Fibroblast of lung (primary cell): ENCODE measurements around the gene WNK2. TPM values are rescaled to one million over a fixed set of nuclear protein-coding genes. Genes with fewer than 3 reads are reported as not detected.

Source experiments
- DNase-seq, 2 donors: peaks; one replicate each; pipeline versions ENCODE4 v3.0.0 to v3.0.0-alpha.2; 2010; ENCODE audit warnings: low read depth in 2 of 2
- H2AFZ ChIP-seq: 2 replicates; pipeline ENCODE4 v1.5.1; 2012; ENCODE audit warnings: low read length, control low read depth, inconsistent platforms
- H3K27ac ChIP-seq: 2 replicates; pipeline ENCODE4 v1.5.1; 2011; ENCODE audit warnings: low read length, control low read depth; ENCODE audit not compliant: insufficient read depth
- H3K27me3 ChIP-seq: 2 replicates; pipeline ENCODE4 v1.5.1; 2011; ENCODE audit warnings: mild to moderate bottlenecking, low read length; ENCODE audit not compliant: control insufficient read depth, insufficient read depth
- H3K36me3 ChIP-seq: 2 replicates; pipeline ENCODE4 v1.5.1; 2011; ENCODE audit warnings: low read length; ENCODE audit not compliant: control insufficient read depth, insufficient read depth
- H3K4me1 ChIP-seq: 2 replicates; pipeline ENCODE4 v1.5.1; 2011; ENCODE audit warnings: low read length; ENCODE audit not compliant: control insufficient read depth, insufficient read depth; ENCODE audit errors: extremely low read depth
- H3K4me2 ChIP-seq: 2 replicates; pipeline ENCODE4 v1.5.1; 2011; ENCODE audit warnings: low read length, control low read depth; ENCODE audit not compliant: insufficient read depth; ENCODE audit errors: extremely low read depth
- H3K4me3 ChIP-seq, 4 experiments: fragments of 200-600 bp in 1 of 4; sonication (generic) in 1 of 4; replicated peaks in 1 of 4; 2 replicates each; pipeline ENCODE4 v1.5.1; 2011 to 2016; ENCODE audit warnings: low read length in 4 of 4, low read depth in 3 of 4, mild to moderate bottlenecking in 3 of 4, control low read depth in 2 of 4, inconsistent platforms in 1 of 4, mixed read lengths in 1 of 4; ENCODE audit not compliant: insufficient read depth in 1 of 4; ENCODE audit errors: control extremely low read depth in 1 of 4
- H3K79me2 ChIP-seq: 2 replicates; pipeline ENCODE4 v1.5.1; 2012; ENCODE audit warnings: mild to moderate bottlenecking, low read length, inconsistent platforms; ENCODE audit not compliant: control insufficient read depth, insufficient read depth
- H3K9ac ChIP-seq: 2 replicates; pipeline ENCODE4 v1.5.1; 2011; ENCODE audit warnings: mild to moderate bottlenecking, low read length, control low read depth; ENCODE audit not compliant: insufficient read depth
- H3K9me3 ChIP-seq: 2 replicates; pipeline ENCODE4 v1.5.1; 2012; ENCODE audit warnings: low read depth, low read length; ENCODE audit not compliant: control insufficient read depth, insufficient read depth
- H4K20me1 ChIP-seq: 2 replicates; pipeline ENCODE4 v1.5.1; 2011; ENCODE audit warnings: low read length; ENCODE audit not compliant: control insufficient read depth, insufficient read depth; ENCODE audit errors: extremely low read depth
- EZH2 ChIP-seq: IDR thresholded peaks from 2 replicates; pipeline ENCODE4 v1.5.1; 2012; ENCODE audit warnings: low read length, control low read depth, mild to moderate bottlenecking; ENCODE audit errors: missing control alignments
- polyA plus RNA-seq, 2 donors: library from polyadenylated mRNA; depleted of rRNA in 1 of 2; stranded (reverse) in 1 of 2; unstranded in 1 of 2; fragments of >200 nt; gene quantifications; 2 replicates each; pipeline ENCODE4 v1.2.1, GENCODE V29; 2011 to 2012; ENCODE audit warnings: missing spikeins in 1 of 2
- total RNA-seq: library from RNA; depleted of rRNA; stranded (reverse); fragments of >200 nt; gene quantifications from 2 replicates; pipeline ENCODE4 v1.2.1, GENCODE V29; 2014
- TF ChIP-seq, protein P1 (sequence below), 2 donors: IDR thresholded peaks in 1 of 2; conservative IDR thresholded peaks in 1 of 2; 1 replicate in 1 of 2; 2 replicates in 1 of 2; pipeline ENCODE4 v1.5.1; 2011 to 2012; ENCODE audit warnings: low read length in 2 of 2, control low read depth in 1 of 2, inconsistent platforms in 1 of 2, low read depth in 1 of 2, mild to moderate bottlenecking in 1 of 2

Gene WNK2
- total and polyA plus RNA-seq, 2 donors (not counting 1 experiment from before 2014, with no cell fraction given), result not detected

DNA sequence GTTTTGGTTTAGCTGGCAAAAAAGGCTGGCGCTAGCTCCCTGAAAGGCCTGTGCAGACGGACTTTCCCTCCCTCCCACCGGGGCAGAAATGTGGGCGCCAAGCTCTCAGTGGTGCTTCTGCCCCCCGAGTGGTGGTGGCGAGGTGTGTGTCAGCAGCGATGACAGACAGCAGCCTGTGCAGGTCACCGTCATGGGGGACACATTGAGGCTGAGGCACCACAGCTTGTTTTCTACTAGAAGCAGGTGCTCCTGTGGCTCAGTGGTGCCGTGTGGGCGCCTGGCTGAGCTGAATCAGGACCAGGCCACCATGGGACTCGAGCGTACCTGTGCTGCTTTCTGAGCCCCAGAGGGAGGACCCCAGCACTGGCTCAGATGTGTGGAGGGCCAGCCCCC, 6.2 kb downstream of the WNK2 start:
- Histone ChIP-seq H2AFZ (no peak overlapping the region), H3K36me3 (no peaks in the 10 kb centered on the region), H3K9me3 (no peaks in the 10 kb centered on the region), H3K4me3 (no peak overlapping the region), H3K4me2 (no peak overlapping the region), H3K9ac (no peak overlapping the region), H3K27me3 (no peaks in the 10 kb centered on the region), H3K79me2 (no peaks in the 10 kb centered on the region), H3K27ac (no peak overlapping the region), H3K4me1 (no peaks in the 10 kb centered on the region), H4K20me1 (no peaks in the 10 kb centered on the region)
- no peak for DNase-seq
- TF ChIP-seq, protein P1, sequence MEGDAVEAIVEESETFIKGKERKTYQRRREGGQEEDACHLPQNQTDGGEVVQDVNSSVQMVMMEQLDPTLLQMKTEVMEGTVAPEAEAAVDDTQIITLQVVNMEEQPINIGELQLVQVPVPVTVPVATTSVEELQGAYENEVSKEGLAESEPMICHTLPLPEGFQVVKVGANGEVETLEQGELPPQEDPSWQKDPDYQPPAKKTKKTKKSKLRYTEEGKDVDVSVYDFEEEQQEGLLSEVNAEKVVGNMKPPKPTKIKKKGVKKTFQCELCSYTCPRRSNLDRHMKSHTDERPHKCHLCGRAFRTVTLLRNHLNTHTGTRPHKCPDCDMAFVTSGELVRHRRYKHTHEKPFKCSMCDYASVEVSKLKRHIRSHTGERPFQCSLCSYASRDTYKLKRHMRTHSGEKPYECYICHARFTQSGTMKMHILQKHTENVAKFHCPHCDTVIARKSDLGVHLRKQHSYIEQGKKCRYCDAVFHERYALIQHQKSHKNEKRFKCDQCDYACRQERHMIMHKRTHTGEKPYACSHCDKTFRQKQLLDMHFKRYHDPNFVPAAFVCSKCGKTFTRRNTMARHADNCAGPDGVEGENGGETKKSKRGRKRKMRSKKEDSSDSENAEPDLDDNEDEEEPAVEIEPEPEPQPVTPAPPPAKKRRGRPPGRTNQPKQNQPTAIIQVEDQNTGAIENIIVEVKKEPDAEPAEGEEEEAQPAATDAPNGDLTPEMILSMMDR (conservative IDR thresholded peaks at IDR 0.05 in 1 of 2, IDR thresholded peaks at IDR 0.05 in 1 of 2; ENCODE audit: low read depth in 1 of 2, low read length in 2 of 2), result no peak
- TF ChIP-seq EZH2, result no peak

DNA sequence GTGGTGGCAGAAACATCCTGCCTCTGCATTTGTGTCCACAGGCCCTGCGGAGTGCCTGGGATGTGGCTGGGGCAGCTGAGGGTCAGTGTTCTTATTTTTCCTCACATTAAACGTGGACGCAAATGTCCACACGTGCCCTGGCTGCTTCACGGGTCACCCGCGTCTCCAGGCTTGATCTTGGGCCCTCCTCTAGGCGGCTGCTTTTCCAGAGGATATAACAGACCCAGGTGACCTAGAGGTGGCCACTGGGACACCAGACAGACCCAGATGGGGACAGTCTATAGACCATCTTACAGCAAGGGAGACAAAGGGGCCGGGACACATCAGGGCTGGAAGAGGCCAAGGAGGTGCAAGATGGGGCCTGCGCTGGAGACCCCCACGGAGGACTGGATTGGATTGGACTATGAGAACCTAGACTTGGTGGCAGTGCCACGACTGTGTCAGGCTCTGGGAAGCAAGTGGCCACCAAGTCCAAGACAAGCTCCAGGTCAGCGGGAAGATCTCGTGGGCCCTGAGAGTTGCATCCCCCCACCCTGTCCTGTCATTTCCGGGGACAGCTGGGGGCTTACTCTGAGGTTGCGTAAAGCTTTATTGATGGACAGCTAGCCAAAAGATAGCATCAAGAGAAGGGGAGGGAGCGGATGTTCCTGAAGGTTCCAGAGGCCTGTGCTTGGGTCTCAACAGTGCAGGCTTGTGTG, 6.9 kb downstream of the WNK2 start:
- TF ChIP-seq, protein P1 (conservative IDR thresholded peaks at IDR 0.05 in 1 of 2, IDR thresholded peaks at IDR 0.05 in 1 of 2; ENCODE audit: low read depth in 1 of 2, low read length in 2 of 2), result no peak
- TF ChIP-seq EZH2, result no peak
- Histone ChIP-seq H3K4me1 (no peaks in the 10 kb centered on the region), H3K79me2 (no peaks in the 10 kb centered on the region), H3K9me3 (no peaks in the 10 kb centered on the region), H4K20me1 (no peaks in the 10 kb centered on the region), H2AFZ (no peak overlapping the region), H3K4me3 (no peak overlapping the region), H3K9ac (no peak overlapping the region), H3K4me2 (no peak overlapping the region), H3K27me3 (no peaks in the 10 kb centered on the region), H3K36me3 (no peaks in the 10 kb centered on the region), H3K27ac (no peak overlapping the region)
- DNase-seq, result no peak

DNA sequence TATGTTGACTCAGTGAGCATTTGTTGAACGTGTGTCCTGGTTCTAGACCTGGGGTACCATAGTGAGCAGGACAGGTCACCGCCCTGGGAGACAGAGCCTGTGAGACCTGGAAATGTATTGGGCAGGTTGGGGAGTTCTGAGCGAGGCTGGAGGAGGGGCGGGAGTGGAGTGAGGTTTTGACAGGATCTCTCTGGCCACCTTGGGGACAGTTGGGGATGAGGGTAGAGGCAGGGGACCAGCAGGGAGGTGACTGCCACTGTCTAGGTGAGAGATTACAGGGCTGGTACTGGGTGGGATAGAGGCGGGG, 7.4 kb downstream of the WNK2 start:
- Histone ChIP-seq H3K4me2 (no peak overlapping the region), H3K79me2 (no peaks in the 10 kb centered on the region), H4K20me1 (no peaks in the 10 kb centered on the region), H3K36me3 (no peaks in the 10 kb centered on the region), H3K27ac (no peak overlapping the region), H3K4me1 (no peaks in the 10 kb centered on the region), H3K9me3 (no peaks in the 10 kb centered on the region), H3K4me3 (no peak overlapping the region), H3K9ac (no peak overlapping the region), H3K27me3 (no peaks in the 10 kb centered on the region), H2AFZ (no peak overlapping the region)
- TF ChIP-seq, protein P1 (conservative IDR thresholded peaks at IDR 0.05 in 1 of 2, IDR thresholded peaks at IDR 0.05 in 1 of 2; ENCODE audit: low read depth in 1 of 2, low read length in 2 of 2), result no peak
- TF ChIP-seq EZH2, result no peak
- no peak for DNase-seq
